Retinal pigment epithelial cell (primary cell): ENCODE results near the gene JAM2.

ENCODE experiments used
- DNase-seq: peaks from one replicate; pipeline ENCODE4 v3.0.0-alpha.2; 2010; ENCODE audit warnings: low read depth
- H3K4me3 ChIP-seq: 2 replicates; pipeline ENCODE4 v1.5.1; 2011; ENCODE audit warnings: mild to moderate bottlenecking, low read length, control low read depth, moderate library complexity
- TF ChIP-seq, protein P1 (sequence below): conservative IDR thresholded peaks from 2 replicates; pipeline ENCODE4 v1.5.1; 2011; ENCODE audit warnings: low read depth, low read length, control low read depth, inconsistent platforms

JAM2 gene

DNA sequence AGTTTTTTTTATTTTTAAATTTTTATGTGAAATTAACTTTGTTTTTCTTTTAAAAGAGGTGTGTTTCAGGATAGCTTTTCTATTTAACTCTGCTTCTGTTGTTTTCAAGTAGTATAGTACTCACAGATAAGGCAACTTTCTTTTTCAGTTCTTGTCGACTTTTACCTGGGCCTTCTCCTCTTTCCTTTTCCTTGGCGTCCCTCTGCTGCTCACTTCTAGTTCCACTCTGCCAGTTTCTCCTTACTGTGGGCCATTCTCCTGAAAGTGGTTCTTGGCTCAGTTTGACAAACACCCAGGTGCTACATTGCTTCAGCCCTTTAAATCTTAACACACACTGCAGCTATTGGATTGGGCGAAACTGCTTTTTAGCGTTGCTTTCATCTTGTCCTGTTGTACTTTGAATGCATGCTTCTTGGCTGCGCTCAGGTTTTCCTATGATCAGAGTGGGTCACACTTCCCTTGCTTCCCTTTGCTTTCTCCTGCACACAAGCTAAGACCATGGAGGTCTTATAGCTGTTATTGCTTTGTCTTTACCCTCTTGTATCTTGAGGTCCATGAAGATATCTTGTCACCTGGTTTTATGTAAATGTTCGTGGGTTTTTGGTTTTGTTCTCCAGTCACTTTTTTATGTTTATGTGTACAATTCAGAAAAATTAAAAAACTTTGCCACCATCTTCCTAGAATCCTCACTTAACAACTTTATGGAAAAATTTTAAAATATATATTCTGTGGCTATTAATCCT is 117.3 kb downstream of the JAM2 start:
- TF ChIP-seq, protein P1, sequence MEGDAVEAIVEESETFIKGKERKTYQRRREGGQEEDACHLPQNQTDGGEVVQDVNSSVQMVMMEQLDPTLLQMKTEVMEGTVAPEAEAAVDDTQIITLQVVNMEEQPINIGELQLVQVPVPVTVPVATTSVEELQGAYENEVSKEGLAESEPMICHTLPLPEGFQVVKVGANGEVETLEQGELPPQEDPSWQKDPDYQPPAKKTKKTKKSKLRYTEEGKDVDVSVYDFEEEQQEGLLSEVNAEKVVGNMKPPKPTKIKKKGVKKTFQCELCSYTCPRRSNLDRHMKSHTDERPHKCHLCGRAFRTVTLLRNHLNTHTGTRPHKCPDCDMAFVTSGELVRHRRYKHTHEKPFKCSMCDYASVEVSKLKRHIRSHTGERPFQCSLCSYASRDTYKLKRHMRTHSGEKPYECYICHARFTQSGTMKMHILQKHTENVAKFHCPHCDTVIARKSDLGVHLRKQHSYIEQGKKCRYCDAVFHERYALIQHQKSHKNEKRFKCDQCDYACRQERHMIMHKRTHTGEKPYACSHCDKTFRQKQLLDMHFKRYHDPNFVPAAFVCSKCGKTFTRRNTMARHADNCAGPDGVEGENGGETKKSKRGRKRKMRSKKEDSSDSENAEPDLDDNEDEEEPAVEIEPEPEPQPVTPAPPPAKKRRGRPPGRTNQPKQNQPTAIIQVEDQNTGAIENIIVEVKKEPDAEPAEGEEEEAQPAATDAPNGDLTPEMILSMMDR, result no peak
- no peak overlapping the region for H3K4me3 ChIP-seq
- no peak for DNase-seq

DNA sequence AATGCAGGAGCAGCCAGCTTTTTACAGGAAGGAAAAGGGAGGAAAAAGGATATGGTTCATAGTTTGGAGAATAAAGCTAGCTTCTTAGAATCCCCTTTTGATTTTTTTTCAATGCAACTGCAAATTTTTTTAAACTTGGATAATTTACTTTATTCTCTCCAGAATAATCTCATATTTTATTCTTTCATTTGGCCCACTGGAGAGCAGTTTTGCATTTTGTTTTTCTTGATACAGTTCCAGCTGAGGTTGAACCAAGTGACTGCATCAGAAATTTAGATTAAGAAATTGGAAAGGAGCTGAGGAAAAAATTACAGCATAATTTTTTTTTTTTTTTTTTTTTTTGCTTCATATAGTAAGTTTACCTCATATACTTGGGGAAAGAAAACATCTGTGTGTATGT is 118.5 kb downstream of the JAM2 start:
- no peak for DNase-seq
- H3K4me3 ChIP-seq, result no peak overlapping the region
- TF ChIP-seq, protein P1, result no peak

DNA sequence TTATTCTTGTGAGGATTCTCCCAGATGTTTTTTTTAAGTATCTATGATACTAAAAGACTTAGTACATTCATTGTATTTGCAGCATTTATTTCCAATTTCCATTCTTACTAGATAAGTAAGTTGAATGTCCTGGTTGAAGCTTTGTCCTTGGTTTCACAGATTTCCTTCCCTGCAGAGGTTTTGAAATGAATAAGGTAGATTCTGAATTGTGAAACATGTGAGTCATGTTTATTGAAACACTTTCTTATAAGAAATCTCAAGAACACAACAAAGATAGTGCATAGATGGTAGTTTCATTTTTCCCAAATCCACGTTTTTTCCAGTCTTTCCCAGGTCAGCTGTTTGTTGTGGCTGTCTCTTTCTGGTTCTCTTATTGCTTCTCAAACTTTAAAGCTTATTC is 120.5 kb downstream of the JAM2 start:
- DNase-seq, result no peak
- H3K4me3 ChIP-seq, result no peak overlapping the region
- TF ChIP-seq, protein P1, result no peak

DNA sequence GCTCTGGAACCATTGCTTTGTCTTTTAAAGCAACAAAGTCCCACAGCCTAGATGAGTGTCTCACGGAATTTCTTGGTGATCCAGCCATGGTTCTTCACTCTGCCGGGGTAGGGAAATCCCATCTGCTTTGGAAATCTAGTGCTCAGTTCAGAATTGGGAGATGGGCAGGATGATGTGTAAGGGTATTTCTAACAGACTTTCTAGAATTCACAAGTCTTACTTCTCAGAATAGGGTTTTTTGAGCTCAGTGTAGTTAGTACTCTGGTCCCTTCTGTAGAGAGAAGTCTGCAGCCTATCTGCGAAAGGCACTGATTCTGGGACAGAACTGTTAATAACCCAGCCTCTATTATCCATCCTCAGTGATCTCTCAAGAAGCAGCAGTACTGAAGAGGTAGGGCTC is 121.0 kb downstream of the JAM2 start:
- no peak overlapping the region for H3K4me3 ChIP-seq
- TF ChIP-seq, protein P1, result no peak
- DNase-seq, result no peak

DNA sequence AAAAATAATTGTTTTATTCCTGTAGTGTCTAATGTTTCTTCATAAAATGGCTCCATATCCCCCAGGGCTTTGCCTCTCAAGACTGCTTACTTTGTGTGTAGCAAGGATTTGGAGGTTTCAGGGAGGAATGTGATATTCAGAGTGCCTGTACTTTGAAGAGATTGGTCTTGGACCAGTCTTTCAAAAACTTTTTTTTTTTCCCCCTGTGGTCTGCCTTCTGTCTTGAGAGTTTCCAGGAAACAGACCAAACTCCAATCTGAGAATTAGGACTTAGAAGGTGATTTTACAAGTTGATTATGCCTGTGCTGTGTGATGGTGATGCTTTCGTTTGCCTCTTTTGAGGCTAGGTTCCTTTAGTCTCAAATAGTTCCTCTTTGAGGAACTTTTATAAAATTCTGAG is 121.6 kb downstream of the JAM2 start:
- DNase-seq, result no peak
- TF ChIP-seq, protein P1, result no peak

DNA sequence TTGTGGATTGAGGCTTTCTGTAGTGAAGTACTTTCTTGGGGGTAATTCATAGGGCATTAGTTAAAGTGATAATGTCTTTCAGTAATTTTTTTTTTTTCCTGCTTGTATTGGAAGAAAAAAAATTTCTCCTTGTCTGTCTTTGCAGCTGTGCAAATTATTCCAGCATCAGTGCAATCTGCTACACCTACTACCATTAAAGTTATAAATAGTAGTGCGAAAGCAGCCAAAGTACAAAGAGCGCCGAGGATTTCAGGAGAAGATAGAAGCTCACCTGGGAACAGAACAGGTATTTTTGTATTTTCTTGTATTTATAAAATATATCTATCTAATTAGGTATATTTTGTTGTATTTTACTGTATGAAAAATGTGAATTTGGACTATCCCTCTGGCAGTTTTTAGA is 125.0 kb downstream of the JAM2 start:
- TF ChIP-seq, protein P1, result no peak
- no peak overlapping the region for H3K4me3 ChIP-seq
- DNase-seq, result no peak

More for the DNA sequence above, 121.6 kb downstream of the JAM2 start:
- no peak overlapping the region for H3K4me3 ChIP-seq
